GM19395 (cell line): ENCODE data around the gene MAPK12.

Experiments
- ATAC-seq: cut with Tn5 transposase; IDR thresholded peaks from one replicate; pipeline ENCODE4 v1.9.1; 2021; ENCODE audit warnings: mild to moderate bottlenecking, moderate library complexity; ENCODE audit not compliant: unreplicated experiment

MAPK12 gene

DNA sequence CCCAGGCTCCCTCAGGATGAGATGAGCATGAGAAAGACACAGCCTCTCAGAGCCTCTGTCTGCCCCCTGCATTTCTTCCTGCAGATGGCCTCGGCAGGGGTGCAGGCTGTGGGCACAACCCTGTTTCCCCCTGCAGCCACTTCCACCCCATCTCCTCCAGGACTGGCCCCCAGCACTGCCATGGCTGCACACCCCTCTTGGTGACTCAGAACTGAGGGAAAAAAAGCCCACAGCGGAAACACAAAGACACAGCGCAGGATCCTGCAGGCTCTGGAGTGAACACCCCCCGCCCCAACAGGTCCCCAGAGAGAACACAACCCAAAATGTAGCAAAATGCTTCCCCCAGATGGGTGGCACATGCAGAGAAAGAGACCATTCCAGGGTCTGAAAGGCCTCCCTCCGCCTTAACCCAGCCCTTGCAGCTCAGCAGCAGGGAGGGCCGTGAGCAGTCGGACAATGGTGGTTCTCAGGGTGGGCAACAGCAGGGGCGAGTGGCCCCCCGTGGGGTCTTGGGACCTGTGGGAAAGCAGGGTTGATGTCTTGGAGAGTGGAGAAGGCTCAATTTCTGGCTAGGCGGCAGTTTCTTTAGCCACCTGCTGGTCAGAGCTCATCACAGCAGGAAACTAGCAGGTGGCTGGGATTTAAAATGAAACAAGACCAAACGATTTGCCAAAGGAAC, 24.6 kb downstream of the MAPK12 start:
- ATAC-seq = no peak

GRCh38 chr22:50233223-50233622, 28.3 kb downstream of the MAPK12 start:
- ATAC-seq = no peak

GRCh38 chr22:50232481-50233151, 28.9 kb downstream of the MAPK12 start:
- no peak for ATAC-seq

DNA sequence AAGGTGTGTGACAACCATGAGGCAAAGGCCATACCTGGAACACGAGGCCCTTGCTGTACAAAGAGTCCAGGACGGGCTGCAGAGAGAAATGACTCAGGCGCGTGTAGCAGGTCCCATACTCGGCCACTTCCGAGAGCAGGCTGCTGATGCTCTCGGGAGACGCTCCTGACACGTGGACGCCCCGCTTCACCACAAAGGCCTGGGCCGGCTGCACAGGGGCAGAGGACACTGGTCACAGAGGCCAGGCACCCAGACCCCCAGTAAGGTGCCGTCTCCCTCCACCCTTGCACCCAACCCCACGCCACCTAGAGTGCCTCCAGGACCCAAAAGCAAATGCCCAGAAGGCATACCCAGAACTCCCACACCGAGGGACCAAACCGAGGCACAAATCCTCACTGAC, 32.1 kb downstream of the MAPK12 start:
- ATAC-seq = no peak

DNA sequence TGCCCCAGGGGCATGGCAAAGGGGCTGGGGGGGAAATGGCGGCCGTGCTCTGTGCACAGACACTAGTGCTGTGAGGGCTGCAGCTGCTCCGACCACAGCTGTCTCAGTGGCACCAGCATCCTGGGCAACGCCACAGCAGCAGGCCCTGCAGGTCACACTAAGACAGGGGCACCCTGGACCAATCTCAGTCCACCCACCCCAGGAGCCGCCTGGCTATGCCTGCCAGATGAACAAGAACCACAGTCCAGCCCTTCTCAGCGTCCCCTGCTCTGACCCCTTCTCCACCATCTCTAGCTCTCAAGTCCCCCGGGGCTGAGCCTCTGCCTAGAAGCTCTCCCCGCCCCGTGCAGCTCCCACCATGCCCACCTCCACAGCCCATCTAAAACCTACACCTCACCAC, 33.1 kb downstream of the MAPK12 start:
- ATAC-seq = no peak

DNA sequence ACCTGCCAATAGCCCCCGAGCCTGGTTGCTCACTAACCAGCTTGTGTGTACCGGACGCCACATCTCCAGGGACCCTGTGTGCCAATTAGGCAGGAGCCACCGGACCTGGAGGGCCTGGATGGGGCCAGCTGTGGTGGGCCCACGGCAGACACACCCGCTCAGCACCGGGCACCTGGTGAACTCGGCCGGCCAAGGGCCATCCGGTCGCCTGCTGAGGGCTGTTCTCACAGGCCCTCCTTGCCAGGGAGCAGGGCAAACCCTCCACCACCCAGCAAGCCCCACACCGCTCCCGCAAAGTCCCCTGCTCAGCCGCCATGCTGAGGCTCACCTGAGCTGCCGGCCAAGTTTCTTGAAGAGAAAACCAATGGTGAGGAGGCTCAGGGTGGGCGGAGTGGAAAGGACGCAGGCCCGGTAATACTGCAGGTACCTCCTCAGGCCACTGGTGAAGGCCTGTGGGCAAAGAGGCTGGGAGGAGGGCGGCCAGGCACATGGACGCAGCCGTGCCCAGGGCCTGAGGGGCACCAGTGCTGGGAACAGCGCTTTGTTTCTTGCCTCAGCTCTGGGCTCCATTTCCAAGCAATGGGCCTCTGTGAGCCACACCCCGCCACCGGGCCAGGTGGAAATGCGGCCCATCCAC, 33.8 kb downstream of the MAPK12 start:
- ATAC-seq = no peak

DNA sequence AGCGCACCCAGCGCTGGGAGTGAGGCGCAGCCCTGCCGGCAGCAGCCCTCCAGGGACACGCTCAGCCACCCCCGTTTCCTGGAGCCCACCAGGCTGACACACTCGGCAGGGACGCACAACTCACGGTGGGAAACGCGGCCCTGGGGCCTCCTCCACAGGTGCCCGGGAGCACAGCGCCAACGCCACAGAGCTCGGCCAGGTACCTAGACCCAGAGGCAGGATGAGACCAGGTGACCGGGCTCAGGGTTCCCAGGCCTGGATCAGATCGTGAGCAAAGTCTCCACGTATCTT, 34.7 kb downstream of the MAPK12 start:
- ATAC-seq = no peak

- ATAC-seq = no peak
Observed at GRCh38 chr22:50226063-50226874, 35.2 kb downstream of the MAPK12 start.

- ATAC-seq = no peak
Observed at GRCh38 chr22:50225200-50225969, 36.1 kb downstream of the MAPK12 start.

GRCh38 chr22:50224071-50224470, 37.4 kb downstream of the MAPK12 start:
- no peak for ATAC-seq

DNA sequence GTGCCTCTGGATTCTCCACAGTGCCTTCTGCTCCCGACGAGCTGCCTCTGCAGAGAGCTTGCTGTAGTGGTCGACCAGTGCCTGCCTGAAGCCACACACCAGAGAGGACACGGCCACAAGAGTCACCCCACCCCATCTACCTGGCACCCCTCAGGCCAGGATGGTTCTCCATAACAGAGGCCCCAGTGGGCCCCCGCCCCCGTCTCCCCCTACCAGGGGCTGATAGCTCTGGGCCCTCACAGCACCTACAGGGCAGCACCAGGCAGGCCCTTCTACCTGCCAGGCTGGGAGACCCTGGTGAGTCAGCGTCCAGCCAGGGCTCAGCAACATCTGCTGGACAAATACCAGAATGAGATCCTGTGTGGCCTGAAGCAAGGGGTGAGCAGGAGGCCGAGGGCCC, 39.0 kb downstream of the MAPK12 start:
- ATAC-seq = no peak

GRCh38 chr22:50221410-50222300, 39.8 kb downstream of the MAPK12 start:
- no peak for ATAC-seq

DNA sequence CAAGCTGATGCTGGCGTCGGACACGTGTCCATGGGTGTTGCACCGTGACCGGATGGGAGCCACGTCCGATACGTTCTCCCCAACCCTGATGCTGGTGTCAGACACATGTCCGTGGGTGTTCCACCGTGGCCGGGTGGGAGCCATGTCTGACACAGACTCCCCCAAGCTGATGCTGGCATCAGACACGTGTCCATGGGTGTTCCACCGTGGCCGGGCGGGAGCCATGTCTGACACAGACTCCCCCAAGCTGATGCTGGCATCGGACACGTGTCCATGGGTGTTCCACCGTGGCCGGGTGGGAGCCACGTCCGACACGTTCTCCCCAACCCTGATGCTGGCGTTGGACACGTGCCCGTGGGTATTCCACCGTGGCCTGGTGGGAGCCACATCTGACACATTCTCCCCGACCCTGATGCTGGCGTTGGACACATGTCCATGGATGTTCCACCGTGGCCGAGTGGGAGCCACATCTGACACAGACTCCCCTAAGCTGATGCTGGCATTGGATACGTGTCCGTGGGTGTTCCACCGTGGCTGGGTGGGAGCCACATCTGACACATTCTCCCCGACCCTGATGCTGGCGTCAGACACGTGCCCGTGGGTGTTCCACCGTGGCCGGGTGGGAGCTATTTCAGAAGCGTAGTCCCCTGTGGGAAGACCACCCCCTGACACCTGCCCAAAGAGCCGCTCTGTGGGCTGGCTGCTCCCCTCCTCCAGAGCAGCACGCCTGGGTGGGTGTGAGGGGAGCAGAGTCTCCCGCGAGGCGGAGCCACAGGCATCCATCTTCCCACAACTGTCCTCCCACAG, 40.7 kb downstream of the MAPK12 start:
- ATAC-seq = no peak

GRCh38 chr22:50219800-50220602, 41.5 kb downstream of the MAPK12 start:
- no peak for ATAC-seq

DNA sequence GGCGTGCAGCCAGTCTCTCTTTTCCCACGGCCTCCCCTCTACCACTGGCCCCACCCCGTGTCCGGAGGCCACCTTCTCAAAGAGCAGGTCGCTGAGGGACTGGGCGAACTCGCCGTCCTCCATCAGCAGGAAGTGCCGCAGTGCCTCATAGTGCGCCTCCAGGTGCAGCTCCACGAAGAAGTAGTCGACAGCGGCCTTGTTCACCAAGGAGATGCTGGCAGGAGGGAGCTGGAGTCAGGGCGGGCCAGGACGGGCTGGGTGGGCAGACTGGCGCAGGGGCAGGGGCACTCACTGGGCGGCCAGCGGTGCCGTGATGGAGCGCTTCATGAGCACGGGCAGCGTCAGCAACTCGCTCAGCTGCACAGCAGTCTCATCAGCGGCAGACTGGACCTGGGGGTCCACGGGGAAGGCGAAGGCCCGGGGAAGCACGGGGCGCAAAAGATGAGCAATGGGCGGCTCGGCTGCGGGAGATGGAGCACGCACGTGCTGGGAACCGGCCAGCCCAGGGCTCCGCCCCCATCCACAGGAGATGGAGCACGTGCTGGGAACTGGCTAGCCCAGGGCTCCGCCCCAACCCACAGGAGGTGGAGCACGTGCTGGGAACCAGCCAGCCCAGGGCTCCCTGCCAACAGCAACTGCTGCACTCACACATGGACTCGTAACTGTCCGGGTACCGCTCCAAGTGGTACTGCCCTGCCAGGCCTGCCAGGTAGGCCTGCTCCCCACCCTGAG, 42.3 kb downstream of the MAPK12 start:
- no peak for ATAC-seq

- no peak for ATAC-seq
Observed at GRCh38 chr22:50218153-50218995, 43.1 kb downstream of the MAPK12 start.
